ENCODE measurements around the gene DOHH.

GRCh38 chr19:3545669-3546034 lies 45.2 kb upstream of the DOHH start:
- TF ChIP-seq CTCF (IDR thresholded peaks at IDR 0.05) (no peak), REST (IDR thresholded peaks at IDR 0.05; ENCODE audit: insufficient read depth in 1 of 2, low read depth in 2 of 2, low read length in 1 of 2) (no peak), SIN3A (IDR thresholded peaks at IDR 0.05; ENCODE audit: borderline replicate concordance, insufficient read depth, low read depth, low read length) (no peak), POLR2AphosphoS5 (IDR thresholded peaks at IDR 0.05; ENCODE audit: low read depth, low read length) (no peak), TCF7L2 (IDR thresholded peaks at IDR 0.05; ENCODE audit: low read depth, low read length) (no peak)

Measured in Panc1 (cell line).